Epidermal melanocyte (primary cell): Measurements from ENCODE around the gene ISCA1.
"Not testable (repeated sequence)": the region's sequence is repeated elsewhere in the genome, so short reads cannot be mapped to it uniquely, and the experiment has no call there.

Experiments
- DNase-seq: peaks from one replicate; pipeline ENCODE4 v3.0.0; 2011; ENCODE audit warnings: low spot score; ENCODE audit not compliant: insufficient read length

ISCA1 gene

DNA sequence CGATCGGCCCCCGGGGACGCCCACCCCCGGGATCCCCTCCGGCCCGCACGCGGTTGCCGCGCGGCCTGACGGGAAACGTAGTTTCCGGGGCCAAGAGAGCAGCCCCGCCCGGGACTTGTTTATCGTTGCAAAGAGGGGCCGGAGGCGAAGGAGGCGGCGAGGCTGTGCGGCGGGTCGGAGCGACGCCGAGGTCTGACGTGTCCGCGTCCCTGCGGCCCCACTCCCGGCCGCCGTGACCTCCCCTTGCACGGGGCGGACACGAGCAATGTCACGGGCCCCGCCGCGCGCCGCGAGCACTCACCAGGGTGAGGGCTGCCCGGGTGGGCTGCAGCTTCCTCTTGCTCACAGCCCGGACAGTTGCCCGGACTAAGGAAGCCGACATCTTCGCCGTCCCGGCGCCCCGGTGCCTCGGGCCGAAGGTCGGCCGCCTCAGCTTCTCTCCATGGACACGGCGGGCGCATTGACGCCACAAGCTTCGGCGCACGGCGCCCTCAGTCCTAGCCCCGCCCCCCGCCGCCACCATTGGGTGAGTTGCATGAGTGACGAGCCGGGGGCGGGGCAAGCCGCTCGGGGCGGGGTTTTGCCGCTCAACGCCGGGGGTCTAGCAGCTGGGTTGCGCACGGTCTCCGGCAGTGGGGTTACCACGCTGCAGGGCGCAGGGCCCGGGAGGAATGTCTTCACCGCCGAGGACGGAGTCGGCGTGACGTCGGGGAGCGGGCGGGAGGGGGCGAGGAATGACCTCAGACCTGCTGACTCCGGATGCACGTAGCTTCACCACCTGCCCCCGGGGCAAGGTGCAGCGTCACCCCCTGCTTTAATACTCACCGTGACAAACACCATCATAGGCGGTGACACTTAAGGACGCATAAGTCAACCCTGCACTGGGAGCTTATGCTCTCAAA lies at the start of gene ISCA1:
TSS of gene ISCA1 (minus strand) at position 462 of the 902 bp plus-strand sequence. CDS start at position 382, 80 bp downstream.
- DNase-seq: peak; percentile 51

DNA sequence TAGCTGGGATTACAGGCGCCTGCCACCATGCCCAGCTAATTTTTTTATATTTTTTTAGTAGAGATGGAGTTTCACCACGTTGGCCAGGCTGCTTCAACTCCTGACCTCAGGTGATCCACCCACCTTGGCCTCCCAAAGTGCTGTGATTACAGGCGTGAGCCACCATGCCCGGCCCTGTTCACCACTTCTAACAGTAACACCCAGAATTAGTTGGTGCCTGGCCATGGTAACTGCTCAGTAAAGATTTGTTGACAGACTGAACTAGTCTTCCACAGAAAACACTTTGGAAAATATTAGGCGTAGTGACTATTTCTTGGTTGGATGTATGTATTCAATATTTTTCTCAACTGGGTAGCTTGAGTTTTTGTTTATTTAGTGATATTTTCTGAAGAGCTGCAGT lies 47.8 kb upstream of the ISCA1 start:
- no peak for DNase-seq

DNA sequence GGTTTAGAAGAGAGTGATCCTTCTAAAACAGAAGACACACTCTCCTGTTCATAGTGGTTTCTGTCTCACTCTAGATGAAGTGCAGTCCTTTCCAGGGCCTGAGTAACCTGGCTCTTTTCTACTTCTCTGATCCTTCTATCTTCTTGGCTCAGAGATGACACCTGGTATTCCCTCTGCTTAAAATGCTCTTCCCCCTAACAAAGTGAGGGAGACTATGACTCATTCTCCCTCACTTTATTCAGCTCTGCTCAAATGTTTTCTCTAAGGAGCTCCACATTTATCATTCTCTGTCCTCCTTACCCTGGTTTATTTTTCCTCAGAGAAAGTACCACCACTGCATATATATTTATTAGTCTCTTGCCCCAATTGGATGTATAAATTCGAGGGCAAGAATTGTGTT lies 47.3 kb upstream of the ISCA1 start:
- no peak for DNase-seq

DNA sequence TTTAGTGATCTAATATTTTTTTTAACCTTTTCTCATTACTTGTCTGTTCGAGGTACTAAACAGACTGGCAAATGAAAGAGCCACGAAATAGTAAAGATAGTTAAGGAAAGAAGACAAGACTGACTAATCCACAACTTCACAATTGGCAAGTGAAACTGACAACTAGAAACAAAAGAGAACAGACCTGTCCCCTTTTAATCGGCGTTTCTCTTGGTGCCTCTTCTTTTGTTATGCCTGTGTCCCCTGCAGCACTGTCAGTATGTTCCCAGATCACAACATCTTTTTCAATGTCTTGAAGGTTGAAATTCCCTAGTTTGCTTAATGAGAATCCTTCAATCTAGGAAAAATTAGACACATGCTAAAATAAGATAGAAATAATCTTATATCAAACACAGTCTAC lies 45.8 kb upstream of the ISCA1 start:
- no peak for DNase-seq

DNA sequence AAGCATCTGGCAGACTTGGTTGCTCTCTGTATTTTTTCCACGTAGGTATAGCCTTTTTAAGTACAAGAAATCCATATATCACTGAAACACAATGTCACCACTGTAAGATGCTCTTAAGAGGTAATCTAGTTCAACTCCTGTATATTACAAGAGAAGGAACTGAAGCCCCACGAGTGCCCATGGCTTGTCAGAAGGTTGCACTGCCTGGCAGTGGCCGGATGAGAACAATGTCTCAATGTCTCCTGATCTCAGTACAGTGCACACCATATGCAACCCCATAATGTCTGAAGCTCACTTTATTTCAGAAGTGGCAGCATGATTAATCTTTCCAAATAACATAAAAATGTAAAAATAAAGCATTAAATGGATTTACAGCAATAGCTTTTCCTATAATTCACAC lies 44.2 kb upstream of the ISCA1 start:
- no peak for DNase-seq

DNA sequence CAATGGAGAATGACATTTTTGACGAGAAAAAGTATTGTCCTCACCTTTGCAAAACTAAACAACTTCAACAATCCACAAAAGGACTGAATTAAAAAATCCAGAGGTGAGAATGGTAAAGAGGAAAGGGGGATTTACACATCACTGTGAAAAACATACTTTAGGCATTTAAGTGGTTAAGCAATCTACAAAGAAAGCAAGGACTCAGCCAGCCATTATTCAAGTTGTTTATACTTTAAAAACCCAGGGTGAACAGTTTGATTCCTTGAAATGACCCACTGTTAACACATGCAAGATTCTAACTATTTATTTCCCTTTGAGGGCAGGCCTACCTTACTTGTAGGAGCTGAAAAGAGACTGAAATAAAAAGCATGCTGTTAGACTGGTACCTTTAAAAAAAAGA lies 42.6 kb upstream of the ISCA1 start:
- no peak for DNase-seq

DNA sequence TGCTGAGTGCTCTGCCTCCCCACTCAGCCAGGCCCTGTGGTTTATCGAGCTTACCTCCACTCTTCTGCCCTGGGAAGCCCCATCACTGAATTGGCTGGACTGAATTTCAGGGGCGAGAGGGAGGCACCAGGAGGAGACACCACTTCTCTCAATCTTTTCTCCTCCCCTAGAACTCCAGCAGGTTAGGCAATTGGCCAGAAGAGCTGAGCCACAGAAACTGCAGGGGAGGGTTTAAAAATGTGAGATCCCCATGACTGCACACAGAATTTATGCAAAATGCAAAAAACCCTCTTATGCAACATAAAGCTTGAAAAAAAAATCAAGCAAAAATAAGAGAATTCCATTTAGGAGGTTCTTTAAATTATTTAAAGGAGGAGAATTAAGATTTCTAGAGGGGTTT lies 42.0 kb upstream of the ISCA1 start:
- no peak for DNase-seq

DNA sequence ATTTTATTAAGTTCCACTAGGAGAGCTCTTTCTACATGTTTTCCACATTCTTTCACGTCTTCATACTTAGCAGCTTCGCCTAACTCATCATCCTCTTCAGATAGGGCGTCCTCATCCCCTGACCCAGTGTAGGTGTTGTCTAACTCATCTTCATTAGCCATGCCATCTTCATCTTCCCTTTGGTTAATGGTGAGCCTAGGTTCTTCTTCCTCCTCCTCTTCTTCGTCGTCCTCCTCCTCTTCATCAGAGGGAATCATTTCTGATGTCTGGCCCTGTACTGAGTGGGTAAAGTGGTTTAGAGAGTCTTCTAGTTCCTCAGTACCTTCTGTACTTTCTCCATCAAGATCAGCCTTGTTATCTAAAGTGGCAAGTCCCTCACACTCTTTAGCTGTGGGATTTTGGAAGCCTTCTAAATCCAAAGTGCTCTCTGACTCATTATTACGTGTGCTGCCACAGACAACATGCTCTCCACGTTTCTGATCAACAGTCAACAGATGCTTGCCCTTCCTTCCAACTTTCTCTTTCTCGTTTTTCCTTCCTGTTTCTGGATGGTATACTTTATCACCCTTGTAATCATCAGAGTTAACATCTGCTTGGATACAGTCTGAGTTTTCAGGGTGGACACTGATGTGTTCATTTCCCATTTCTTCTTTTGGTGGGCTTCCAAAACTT lies 40.8 kb upstream of the ISCA1 start:
- DNase-seq: no peak

DNA sequence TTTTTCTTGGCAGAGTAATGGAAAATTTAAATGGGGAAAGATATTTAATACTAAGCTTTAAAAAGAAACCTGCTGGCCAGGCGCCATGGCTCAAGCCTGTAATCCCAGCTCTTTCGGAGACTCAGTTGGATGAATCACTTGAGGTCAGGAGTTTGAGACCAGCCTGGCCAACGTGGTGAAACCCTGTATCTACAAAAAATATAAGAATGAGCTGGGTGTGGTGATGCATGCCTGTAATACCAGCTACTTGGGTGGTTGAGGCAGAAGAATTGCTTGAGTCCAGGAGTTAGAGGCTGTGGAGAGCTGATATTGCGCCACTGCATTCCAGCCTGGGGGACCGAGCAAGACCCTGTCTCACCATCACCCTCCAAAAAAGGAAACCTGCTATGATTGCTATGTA lies 39.0 kb upstream of the ISCA1 start:
- no peak for DNase-seq

DNA sequence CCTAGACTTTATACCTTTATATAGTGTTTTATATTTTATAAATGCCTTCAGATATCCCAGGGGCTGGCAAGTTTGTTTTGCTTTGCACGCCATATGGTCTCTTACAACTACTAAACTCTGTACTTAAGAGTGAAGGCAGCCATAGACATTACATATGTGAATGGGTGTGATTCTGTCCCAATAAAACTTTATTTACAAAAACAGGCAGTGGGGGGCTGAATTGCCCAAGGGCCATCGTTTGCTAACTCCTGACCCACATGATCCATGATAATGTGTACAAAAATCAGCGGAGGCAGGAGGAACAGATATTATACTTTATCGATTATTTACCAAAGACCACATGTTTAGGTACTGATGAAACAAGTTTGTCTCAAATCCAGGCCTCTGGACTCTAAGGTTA lies 35.8 kb upstream of the ISCA1 start:
- DNase-seq: no peak

DNA sequence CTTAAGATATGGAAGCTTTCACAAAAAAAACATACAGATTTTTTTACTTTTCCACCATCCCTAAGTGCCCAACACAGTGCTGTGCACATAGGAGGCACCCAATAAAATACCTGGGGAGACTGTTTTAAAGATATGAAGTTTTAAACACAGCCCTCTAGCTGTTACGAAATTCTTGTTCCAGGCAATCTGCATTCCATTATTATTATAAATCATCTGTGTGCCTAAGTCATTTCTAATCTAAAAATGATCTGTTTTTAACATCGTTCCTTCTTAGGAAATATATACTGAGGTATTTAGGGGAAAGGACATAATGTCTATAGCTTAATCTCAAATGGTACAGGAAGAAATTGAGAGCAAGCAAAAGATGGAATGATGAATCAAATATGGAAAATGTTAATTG lies 32.7 kb upstream of the ISCA1 start:
- no peak for DNase-seq

DNA sequence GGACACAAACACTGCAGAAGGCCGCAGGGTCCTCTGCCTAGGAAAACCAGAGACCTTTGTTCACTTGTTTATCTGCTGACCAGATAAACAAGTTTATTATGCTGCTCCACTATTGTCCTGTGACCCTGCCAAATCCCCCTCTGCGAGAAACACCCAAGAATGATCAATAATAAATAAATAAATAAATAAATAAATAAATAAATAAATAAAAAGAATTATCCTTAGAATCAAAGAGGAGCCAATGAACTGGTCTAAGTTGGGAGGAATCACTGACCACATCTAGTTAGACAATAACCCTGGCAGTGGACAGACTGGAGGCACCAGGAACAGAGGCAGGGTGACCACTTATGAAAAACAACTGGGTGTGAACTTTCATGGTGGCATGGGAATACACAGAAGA lies 30.6 kb upstream of the ISCA1 start:
- not testable (repeated sequence) for DNase-seq

DNA sequence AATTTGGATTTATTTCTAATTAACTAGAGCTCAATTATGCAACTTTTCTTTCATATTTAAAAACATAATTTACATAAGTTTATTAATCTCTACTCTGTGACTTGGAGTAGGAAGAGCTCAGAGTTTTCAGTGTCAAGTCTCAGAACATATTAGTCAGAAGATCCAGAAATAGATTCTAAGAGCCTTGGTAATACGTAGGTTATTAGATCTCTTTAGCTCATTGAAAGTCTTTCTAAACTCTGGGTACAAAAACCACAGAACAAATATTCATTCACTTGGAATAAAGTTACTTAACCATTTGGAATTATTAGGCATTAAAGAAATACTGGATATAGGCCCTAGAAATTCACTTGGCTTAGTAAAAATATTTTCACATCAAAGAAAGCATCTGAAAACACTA lies 26.3 kb upstream of the ISCA1 start:
- DNase-seq: no peak

DNA sequence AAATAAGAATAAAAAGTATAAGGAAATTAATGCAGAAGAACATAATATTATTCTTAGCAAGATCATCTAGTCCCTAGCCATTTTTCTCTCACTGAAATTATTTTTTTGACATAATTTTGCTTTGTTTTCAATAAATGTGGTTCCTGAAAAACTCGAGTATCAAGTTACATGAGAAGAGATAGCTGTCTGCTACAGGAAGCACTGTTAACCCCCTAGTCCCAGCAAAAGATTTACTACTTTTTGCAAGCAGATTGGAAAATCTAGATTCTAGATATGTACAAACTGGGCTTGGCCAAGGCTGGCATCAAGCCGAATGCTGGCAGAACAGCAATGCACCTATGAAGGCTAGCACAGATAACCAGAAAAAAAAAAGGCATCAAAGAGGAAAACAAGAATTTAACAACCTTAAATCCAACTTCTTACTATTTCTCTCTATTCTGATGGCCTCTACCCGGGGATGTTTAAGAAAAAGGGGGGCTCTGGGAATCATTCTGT lies 21.9 kb upstream of the ISCA1 start:
- no peak for DNase-seq

DNA sequence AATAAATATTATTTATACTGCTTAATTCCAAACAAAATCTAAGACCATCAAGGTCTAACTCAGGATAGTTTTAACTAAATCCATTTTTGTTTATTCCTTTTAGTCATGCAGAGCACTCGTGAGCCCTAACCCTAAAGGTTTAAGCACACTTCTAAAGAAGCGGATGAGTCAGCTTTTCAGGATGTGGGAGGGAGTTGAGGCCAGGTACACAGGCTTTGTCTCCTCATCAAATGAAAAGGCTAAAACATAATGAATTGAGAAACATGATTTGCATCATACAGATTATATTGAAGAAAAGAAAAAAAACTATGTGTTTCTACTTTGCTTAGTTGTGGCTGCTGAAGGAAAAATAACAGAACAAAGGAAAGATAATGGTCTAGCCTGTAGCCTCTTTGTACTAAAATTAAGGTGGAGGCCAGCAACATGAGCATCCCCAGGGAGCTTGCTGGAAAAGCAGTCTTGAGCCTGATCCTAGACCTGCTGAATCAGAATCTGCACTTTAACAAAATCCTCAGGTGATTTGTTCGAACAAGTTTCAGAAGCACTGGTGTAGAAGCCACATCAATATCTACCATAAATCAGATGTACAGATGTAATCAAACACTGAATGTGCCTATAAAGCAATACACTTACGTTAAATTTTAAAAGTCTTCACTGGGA lies 21.1 kb upstream of the ISCA1 start:
- DNase-seq: no peak

DNA sequence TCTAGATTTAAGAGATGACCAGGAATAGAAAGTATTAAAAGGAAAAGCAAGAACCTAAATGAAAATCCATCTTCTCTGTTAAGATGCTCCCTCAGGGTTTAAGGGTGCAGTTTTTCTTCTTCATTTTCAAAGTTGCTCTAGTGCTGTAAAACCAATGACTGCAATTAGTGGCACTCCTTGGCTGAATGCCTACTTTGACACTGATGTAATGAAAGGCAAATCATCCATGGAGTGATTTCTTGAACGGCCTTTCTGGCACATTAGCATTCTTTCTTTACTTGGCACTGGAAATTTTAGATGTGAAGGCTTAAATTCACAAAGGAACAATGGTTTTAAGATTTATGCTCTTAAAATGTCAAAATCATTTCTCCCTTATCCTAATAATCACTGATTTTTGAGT lies 19.3 kb upstream of the ISCA1 start:
- DNase-seq: no peak

DNA sequence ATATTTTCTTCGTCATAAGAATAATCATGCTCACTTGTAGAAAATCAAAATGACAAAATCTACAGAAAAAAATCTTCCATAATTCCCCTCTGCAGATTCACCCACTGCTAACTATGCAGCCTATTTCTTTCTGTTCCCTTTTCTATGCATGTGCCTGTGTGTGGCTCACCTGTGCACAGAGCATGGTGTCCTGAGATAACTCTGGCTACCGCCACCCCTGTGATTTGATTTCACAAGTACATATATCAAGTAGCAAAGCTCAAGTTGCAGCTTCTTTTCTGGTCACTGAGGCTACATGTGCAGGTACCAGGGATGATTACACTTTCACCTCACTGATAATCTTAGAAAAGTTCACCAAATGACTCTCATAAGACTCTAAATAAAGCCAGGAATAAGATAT lies 18.4 kb upstream of the ISCA1 start:
- no peak for DNase-seq

DNA sequence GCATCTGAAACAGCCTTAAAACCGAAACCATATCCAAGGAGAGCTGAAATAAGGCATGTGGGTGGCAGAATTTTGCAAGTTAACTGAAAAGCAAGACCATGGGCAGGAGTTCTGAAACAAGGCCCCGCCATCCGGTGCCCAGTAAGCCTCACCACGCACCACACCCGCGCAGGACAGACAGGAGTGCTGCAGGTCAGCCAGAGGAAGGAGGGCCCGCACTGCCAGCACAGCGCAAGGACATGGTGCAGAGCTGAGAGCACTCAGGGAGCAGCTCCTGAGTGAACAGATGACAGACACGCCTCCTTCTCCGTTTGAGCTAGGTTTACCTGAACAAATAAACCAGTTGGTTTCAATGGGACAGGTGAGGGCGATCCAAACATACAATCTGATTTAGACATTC lies 16.5 kb upstream of the ISCA1 start:
- no peak for DNase-seq

DNA sequence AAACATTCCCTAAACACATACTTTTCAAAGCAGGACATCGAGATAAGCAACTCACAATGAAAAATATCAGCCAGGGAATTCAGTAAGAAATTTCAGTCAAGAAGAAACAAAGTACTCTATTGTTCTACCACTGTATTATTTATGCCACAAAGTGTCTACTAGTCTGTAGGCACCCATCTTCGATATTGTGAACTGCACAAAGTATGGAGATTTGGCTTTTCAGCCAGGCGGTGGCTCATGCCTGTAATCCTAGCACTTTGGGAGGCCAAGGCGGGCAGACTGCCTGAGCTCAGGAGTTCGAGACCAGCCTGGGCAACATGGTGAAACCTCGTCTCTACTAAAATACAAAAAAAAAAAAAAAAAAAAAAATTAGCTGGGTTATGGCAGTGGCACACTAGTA lies 8.0 kb upstream of the ISCA1 start:
- not testable (repeated sequence) for DNase-seq

DNA sequence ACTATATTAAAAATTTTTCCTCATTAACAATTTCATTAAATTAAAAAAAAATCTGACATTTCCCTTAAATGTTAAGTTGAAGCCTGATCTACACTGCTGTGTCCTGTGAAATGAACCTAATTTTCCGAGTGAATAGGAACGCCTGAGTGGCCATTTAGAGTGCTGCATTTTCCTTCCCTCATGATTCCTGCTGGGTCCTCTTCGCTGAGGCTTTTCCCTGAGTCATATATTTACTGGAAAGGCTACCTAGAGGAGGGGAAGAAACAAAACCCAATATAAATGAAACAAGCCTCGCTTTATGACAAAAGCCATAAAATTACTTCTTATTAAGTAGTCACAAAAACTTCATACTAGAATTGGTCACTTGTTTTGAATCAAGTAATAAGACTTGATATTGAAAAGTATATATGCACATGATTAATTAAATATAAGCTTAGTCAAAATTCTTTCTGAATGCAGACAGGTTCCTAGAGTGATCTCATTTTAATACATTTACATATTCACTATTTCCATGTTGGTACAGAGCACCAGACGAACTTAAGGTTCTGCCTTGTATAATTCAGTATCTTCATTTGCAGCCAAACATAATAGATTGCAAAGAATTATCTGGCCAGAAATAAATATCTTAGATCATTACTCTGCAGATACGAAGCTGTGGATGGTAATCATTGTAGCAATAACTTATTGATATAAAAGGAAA lies 6.3 kb upstream of the ISCA1 start:
- DNase-seq: no peak

DNA sequence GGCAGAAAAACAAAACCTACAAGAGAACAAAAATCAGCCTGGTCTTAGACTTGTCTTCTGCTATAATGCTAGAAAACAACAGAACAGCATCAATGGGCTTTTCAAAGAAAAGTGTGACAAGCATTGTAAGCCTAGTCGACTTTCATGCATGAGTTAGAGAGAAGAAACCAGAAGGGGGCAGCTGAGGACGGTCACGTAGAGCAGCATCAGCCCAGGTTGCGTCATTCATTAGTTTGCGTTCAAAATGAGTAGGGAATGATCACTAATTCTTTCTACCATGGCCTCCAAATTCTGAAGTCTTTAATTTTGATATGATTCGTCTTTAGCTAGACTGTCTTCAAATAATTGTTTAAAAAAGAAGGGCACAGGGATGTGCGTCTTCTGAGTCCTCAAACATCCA lies 4.7 kb upstream of the ISCA1 start:
- no peak for DNase-seq

DNA sequence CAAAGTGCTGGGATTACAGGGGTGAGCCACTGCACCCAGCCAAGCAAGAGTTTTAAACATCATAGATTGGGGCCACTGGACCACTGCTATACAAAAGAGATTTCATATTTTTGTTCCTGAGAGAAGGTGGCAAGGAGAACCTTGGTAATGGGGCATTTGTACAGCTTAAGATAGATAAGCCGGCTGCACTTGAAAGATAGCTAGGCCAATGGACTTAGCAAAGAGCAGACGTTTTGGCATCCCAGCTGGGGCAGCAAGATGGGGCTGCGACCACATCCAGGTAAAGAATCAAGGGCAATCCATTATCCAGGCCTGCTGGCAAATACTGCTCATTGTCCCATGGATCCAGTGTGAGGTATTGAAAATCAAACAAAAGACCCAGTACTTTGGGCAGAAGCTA lies 3.9 kb upstream of the ISCA1 start:
- no peak for DNase-seq
